Measurements from ENCODE around the gene REST. TPM values are rescaled to one million over a fixed set of nuclear protein-coding genes. Genes with fewer than 3 reads are reported as not detected.
"Not testable (repeated sequence)": the region's sequence is repeated elsewhere in the genome, so short reads cannot be mapped to it uniquely, and the experiment has no call there.

The REST gene
- total RNA-seq, 3 donors from 2014 or later (not counting 1 experiment from before 2014, with no cell fraction given): 52.1 to 71.3 (median 67.6) TPM

GRCh38 chr4:56914336-56914735, 6.6 kb downstream of the REST start:
- TF ChIP-seq, protein P1, sequence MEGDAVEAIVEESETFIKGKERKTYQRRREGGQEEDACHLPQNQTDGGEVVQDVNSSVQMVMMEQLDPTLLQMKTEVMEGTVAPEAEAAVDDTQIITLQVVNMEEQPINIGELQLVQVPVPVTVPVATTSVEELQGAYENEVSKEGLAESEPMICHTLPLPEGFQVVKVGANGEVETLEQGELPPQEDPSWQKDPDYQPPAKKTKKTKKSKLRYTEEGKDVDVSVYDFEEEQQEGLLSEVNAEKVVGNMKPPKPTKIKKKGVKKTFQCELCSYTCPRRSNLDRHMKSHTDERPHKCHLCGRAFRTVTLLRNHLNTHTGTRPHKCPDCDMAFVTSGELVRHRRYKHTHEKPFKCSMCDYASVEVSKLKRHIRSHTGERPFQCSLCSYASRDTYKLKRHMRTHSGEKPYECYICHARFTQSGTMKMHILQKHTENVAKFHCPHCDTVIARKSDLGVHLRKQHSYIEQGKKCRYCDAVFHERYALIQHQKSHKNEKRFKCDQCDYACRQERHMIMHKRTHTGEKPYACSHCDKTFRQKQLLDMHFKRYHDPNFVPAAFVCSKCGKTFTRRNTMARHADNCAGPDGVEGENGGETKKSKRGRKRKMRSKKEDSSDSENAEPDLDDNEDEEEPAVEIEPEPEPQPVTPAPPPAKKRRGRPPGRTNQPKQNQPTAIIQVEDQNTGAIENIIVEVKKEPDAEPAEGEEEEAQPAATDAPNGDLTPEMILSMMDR (IDR thresholded peaks at IDR 0.05): no peak
- H3K27me3 Mint-ChIP-seq (ENCODE audit: low read depth in 2 of 2): no peaks in the 10 kb centered on the region
- 76% methylated on average over 3 of the region's 3 CpGs for WGBS (ENCODE audit: insufficient coverage)
- H3K36me3 Mint-ChIP-seq: no peaks in the 10 kb centered on the region
- H3K36me3 ChIP-seq (ENCODE audit: control insufficient read depth, insufficient read depth, low read length): peaks cover 6% of the 10 kb centered on the region
- H3K9me3 Mint-ChIP-seq: no peaks in the 10 kb centered on the region
- peaks cover 32% of the 10 kb centered on the region for H3K4me1 ChIP-seq (ENCODE audit: control insufficient read depth, insufficient read depth, low read length)
- no peak overlapping the region for H3K4me3 Mint-ChIP-seq
- no peaks in the 10 kb centered on the region for H3K27me3 ChIP-seq (ENCODE audit: control insufficient read depth, insufficient read depth, low read length)
- no peaks in the 10 kb centered on the region for H3K9me3 ChIP-seq (ENCODE audit: control insufficient read depth, insufficient read depth, low read length)
- DNase-seq (no peak), ATAC-seq (no peak)
- no peak overlapping the region for H3K4me3 ChIP-seq (ENCODE audit: low read length)
- no peak overlapping the region for H3K27ac Mint-ChIP-seq
- H3K27ac ChIP-seq (ENCODE audit: low read length): no peak overlapping the region
- peaks cover 25 to 38% of the 10 kb centered on the region in 2 donors for H3K4me1 Mint-ChIP-seq
- intact Hi-C loops (cut with micrococcal nuclease): no loop called here

- H3K4me1 Mint-ChIP-seq: peaks cover 19 to 32% of the 10 kb centered on the region in 2 donors
- peaks cover 32% of the 10 kb centered on the region for H3K4me1 ChIP-seq (ENCODE audit: control insufficient read depth, insufficient read depth, low read length)
- intact Hi-C loops (cut with micrococcal nuclease); H3K4me3 ChIP-seq (ENCODE audit: low read length); H3K9me3 Mint-ChIP-seq; H3K27ac ChIP-seq (ENCODE audit: low read length); H3K9me3 ChIP-seq (ENCODE audit: control insufficient read depth, insufficient read depth, low read length); H3K27ac Mint-ChIP-seq; H3K27me3 ChIP-seq (ENCODE audit: control insufficient read depth, insufficient read depth, low read length); H3K27me3 Mint-ChIP-seq (ENCODE audit: low read depth in 2 of 2); DNase-seq; H3K4me3 Mint-ChIP-seq; ATAC-seq; H3K36me3 Mint-ChIP-seq: not testable (repeated sequence)
- WGBS (ENCODE audit: insufficient coverage): 96% methylated on average over 12 of the region's 12 CpGs
- peaks cover 10% of the 10 kb centered on the region for H3K36me3 ChIP-seq (ENCODE audit: control insufficient read depth, insufficient read depth, low read length)
Observed at GRCh38 chr4:56914977-56915376, 7.3 kb downstream of the REST start.

DNA sequence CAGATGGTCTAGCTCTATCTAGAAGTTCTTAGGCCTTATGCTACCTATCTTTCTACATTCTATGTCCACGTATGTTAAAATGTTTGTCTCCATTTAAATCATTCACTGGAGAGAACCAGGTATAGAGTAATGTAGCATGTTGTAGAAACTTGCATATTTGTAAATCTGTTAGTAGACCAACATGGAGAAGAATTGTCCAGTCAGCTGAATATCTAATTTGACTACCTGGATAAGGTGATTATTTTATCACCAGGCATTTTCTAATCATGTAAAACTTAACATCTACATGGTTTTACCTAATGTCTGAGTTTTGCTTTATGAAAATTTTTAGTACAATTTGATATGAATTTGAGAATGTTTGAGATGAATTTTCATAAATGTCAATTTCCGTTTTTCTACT, 19.5 kb downstream of the REST start:
- Histone ChIP-seq H3K4me1 (ENCODE audit: control insufficient read depth, insufficient read depth, low read length) (no peaks in the 10 kb centered on the region), H3K36me3 (ENCODE audit: control insufficient read depth, insufficient read depth, low read length) (peaks cover 46% of the 10 kb centered on the region), H3K27me3 (ENCODE audit: control insufficient read depth, insufficient read depth, low read length) (no peaks in the 10 kb centered on the region), H3K27ac (ENCODE audit: low read length) (no peak overlapping the region), H3K9me3 (ENCODE audit: control insufficient read depth, insufficient read depth, low read length) (no peaks in the 10 kb centered on the region), H3K4me3 (ENCODE audit: low read length) (no peak overlapping the region)
- 100% methylated on average over 1 of the region's 2 CpGs for WGBS (ENCODE audit: insufficient coverage)
- H3K4me3 Mint-ChIP-seq: no peak overlapping the region
- ATAC-seq: no peak
- no peak overlapping the region for H3K27ac Mint-ChIP-seq
- peaks cover 15% of the 10 kb centered on the region for H3K36me3 Mint-ChIP-seq
- H3K9me3 Mint-ChIP-seq: no peaks in the 10 kb centered on the region
- H3K27me3 Mint-ChIP-seq (ENCODE audit: low read depth in 2 of 2): no peaks in the 10 kb centered on the region
- intact Hi-C loops (cut with micrococcal nuclease): no loop called here
- H3K4me1 Mint-ChIP-seq: peaks cover 7 to 16% of the 10 kb centered on the region in 2 donors
- DNase-seq: no peak
- TF ChIP-seq, protein P1 (IDR thresholded peaks at IDR 0.05): no peak

GRCh38 chr4:56930638-56931037, 22.9 kb downstream of the REST start:
- no peak overlapping the region for H3K4me3 Mint-ChIP-seq
- ATAC-seq: peak in 1 of 3 donors; percentile 14

More at GRCh38 chr4:56930638-56931037, 22.9 kb downstream of the REST start:
- 87% methylated on average over 7 of the region's 7 CpGs for WGBS (ENCODE audit: insufficient coverage)
- no peak overlapping the region for H3K27ac ChIP-seq (ENCODE audit: low read length)
- no peaks in the 10 kb centered on the region for H3K4me1 ChIP-seq (ENCODE audit: control insufficient read depth, insufficient read depth, low read length)
- peak overlapping the region in 1 of 2 donors; percentile 55 for H3K27ac Mint-ChIP-seq
- no peaks in the 10 kb centered on the region for H3K27me3 Mint-ChIP-seq (ENCODE audit: low read depth in 2 of 2)
- H3K9me3 ChIP-seq (ENCODE audit: control insufficient read depth, insufficient read depth, low read length): no peaks in the 10 kb centered on the region
- no peak overlapping the region for H3K4me3 ChIP-seq (ENCODE audit: low read length)
- TF ChIP-seq, protein P1 (IDR thresholded peaks at IDR 0.05): no peak
- no peaks in the 10 kb centered on the region for H3K9me3 Mint-ChIP-seq
- H3K27me3 ChIP-seq (ENCODE audit: control insufficient read depth, insufficient read depth, low read length): no peaks in the 10 kb centered on the region
- peaks cover 36% of the 10 kb centered on the region for H3K36me3 ChIP-seq (ENCODE audit: control insufficient read depth, insufficient read depth, low read length)
- H3K4me1 Mint-ChIP-seq: peaks cover 15 to 21% of the 10 kb centered on the region in 2 donors
- H3K36me3 Mint-ChIP-seq: peaks cover 15% of the 10 kb centered on the region
- intact Hi-C loops (cut with micrococcal nuclease): no loop called here
- DNase-seq: no peak
